GM21367 (cell line): ENCODE measurements around the gene LRRC45.

Experiments used
- ATAC-seq: cut with Tn5 transposase; IDR thresholded peaks from one replicate; pipeline ENCODE4 v1.9.1; 2021; ENCODE audit not compliant: unreplicated experiment

LRRC45 gene

DNA sequence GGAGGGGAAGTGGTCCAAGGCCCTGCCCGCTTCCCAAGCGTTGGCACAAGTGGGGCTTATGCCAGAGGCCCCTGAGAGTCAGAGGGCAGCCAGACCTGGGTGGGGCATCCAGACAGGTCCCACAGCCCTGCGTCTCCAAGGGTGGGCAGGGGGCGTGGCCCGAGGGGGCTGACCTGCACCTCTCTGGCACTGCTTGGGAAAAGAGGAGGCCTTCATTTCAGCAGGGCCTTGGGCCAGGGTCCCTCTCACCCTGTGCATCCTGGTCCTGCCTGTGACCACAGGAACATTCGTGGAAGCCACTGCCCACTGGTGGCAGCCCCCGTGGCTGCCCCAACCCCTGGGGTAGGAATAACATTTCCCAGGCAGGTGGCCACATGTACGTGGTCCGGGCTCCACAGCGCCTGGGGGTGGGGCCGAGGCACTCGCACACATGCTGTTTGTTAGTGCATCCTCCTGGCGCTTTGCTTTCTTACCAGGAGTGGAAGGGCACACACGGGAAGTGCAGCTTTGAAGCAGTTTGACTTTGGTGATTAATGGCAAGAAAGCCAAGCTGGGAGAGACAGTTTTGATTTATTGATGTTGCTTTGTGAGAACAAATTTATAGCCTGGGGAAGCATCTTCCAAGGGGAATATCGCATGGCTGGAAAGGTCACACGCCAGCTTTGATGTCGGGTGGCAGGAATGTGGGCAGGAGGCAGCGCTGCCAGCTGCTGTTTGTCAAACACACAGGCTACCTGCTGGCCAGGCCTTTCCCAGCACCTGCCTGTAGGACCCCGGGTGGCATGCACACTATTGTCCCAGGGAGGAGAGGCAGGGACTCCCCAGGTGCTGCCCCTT lies 4.7 kb upstream of the LRRC45 start:
- ATAC-seq, result no peak

DNA sequence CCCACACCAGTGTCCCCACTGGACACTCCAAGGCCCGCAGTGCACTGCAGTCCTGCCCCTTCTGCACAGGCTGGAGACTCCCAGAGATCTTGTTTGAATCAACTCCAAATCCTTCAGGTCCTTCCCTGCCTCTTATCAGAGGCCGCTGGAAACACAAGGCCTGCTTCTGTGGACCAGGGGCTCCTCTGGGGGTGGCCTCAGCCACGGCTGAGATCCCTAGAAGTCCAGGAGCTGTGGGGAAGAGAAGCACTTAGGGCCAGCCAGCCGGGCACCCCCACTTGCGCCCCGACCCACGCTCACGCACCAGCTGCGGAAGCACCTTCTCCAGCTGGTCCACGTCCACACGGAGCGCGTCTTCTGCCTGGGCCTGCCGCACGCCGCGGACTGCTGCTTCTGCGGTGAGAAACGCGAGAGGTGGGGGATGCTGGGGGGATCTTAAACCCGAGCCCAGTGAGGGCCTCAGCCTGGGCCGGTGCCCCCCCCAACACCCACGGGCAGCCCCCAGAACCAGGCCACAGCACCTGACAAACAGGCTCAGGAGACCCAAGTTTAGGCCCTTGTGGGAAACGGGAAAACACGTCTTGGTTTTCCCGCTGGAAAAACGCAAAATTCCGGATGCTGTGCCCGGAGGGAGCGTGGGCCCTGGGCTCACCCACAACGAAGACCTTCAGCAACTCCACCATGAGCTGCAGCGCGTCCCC lies 4.0 kb upstream of the LRRC45 start:
- no peak for ATAC-seq

DNA sequence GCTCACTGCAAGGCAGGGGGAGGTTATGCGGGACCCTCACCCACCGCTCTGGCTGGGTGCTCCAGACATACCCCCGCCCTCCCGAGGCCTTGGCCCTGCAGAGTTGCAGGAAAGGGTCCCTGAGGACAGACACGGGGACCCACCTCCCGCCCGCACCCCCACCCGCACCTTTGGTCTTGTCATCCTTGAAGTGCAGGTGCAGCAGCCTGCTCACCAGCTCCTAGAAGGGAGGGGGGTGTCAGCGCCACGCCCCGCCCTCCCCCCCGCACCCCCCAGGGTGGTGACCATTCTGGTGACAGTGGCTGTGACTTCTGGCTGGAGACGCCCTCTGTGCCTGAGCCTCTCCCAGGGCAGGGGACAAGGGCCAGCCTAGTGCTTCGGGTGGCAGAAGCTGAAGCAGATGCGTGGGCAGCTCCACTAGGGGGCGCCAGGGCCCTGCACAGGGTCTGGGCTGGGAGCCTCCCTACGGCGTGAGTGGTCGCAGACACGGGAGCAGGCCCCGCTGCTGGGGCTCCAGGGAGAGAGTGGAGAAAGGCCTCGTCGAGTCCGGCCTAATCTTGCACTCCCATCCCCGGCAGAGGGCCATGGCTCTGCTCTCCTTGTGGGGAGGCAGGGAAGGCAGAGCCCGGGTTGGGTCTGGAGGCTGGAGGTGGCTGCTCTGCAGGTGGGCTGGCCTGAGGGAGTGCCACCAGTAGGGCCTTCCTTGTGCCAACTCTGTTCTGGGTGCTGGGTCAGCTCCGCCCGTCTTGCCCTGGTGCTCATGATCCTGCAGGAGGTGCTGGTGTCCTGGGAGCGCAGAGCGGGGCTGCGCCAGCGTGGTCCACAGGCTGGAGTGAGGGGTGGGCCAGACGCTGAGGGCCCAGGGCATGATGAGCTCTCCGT lies 3.2 kb upstream of the LRRC45 start:
- no peak for ATAC-seq

DNA sequence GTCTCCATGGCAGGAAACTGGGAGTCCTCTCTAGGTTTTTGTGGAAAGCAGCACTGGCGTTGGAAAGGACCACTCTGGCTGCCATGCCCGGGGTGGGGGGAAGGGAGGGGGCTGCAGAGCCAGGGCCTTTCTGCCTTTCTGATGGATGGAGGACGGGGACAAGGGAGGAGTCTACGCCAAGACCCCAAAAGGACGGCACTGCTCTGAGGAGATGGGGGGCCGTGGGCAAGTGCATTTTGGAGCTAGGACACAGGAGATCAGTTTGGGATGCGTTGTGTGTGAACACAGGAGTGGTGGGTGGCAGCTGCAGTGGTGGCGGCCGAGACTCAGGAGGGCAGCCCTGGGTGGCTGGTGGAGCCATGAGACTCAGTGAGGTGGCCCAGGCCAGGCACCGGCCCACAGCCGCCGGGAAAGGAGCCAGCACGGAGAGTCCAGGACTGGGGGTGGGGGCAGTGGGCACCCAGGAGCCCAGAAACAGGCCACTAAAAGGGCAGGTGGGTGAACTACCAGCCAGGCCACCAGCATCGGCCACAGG lies 2.5 kb upstream of the LRRC45 start:
- ATAC-seq, result no peak

DNA sequence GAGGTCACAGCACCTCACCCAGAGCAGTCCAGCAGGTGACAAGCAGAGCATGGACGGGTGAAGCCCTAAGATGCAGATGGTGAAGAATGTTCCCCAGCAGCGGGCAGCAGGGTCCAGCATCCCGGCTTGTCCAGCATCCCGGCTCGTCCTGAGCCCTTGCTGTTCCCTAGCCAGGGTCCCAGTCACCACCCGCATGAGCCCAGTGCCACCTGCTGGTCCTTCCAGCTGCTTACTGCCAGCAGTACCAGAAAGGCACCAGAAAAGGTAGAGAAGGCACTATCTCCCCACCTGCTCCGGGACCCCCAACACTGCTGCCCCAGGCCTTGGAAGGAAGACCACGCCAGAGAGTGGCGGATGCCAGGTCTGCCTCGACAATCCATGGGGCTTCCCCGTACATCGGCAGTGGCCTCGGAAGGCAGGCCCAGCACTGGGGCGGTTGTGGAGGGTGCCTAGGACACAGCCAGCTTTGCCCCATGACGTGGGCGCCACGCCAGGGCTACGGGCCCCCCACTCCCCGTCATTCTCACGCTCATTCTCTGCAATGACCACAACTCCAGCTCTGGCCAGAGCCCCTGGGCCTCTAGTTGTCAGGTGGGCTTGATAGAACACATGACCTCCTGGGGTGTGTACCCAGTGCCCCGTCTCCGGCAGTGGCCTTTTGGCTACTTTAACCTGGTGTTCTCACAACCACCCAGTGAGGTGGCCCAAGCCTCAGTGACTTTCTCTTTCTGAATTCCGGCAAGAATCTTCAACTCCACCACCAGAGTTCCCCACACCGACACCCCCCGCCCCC lies 1.8 kb upstream of the LRRC45 start:
- no peak for ATAC-seq

DNA sequence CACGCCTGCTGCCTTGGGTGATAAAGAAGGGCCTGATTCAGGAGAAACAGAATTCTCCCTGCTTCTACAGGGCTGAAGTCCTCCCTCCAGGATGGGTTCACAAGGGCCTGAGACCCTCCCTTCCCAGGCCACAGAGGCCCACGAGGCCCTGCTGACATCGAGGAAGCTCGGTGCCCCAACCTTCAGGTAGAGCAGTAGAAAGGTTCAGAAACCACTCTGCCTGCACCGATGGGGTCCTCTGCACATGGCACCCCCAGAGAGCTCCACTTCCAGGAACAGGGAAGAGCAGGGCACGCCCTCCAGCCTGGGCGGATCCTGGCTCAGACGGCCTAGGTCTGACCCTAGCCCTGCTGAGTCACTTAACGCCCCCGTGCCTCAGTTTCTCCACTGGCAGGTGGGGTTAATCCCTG lies 1.2 kb upstream of the LRRC45 start:
- ATAC-seq, result no peak

DNA sequence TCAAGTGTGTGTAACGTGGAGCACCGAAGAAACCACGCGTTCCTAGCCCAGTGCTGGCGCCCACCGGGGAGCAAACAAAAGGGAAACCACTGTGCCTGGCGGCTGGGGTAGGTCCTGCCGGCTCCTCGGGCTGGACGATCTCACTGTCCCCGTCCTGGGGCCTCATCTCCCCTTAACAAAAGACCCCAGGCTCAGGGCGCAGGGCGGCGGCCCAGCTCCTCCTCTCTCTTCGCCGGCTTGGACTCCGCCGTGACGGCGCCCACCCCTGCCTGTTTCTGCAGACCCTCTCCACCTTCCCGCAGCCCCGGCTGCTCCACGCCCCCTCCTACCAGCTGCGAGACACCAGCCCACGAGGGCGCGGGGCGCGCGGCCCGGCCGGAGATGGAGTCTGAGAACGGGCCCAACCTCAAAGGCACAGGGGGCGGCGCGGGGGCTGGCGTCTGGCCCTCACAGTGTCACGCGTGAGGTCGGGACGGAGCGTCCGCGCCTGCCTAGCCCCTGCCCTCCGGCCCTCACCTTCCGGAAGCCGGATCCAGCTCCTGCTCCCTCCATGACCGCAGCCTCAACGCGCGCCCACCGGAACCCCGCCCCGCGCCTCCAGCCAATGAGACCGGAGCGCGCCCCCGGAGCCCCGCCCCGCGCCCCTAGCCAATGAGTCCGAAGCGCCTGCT lies 660 bp upstream of the LRRC45 start, which contains the start of gene CENPX:
Gene CENPX, minus strand, starts transcription at position 569 of the 671 bp plus-strand sequence. Its CDS starts 17 bp downstream, at position 552.
- no peak for ATAC-seq

DNA sequence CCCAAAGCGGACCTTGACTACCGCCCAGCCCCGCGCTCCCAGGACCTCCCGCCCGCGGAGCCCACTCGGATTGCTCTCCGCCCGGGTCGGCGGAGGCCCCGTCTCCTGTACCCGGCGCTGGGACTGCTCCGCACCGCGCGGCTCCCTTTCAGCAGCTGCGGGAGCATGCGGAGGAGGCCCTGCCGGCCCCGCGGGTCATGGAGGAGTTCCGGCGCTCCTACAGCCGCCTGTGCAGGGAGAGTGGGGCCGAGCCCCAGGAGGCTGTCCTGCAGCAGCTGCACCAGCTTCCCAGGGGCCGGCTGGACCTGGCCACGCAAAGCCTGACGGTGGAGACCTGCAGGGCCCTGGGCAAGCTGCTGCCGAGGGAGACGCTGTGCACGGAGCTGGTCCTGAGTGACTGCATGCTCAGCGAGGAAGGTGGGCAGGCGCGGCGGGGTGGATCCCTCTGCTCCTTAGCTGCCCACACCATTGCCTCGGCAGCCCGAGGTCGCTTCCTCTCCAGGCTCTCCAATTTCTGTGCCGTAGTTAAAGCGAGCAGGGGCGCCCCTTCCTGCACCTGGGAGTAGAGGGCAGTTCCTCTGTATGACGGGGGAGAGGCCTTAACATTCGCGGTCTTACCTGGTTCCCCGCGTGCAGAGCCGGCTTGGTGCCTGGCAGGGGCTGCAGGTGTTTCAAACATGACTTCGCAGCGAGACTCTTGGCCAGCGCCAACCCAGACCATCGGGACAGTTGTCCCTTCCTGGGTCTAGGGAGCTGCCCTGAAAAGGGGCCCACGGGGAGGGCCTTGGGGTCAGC lies 539 bp downstream of the LRRC45 start:
- peak; percentile 5 for ATAC-seq

DNA sequence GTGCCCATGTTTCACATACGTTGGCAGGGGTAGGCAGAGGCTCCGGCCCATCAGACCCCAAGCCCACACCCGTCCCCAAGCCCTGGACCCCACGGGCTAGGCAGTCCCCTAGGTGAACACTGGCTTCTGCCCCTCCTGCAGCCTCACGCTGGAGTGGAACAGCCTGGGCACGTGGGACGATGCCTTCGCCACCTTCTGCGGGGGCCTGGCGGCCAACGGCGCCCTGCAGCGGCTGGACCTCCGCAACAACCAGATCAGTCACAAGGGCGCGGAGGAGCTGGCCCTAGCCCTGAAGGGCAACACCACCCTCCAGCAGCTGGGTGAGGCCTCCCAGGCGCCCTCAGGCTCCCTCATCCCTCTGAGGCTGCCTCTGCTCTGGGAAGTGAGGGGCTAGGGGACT lies 1.8 kb downstream of the LRRC45 start:
- no peak for ATAC-seq

DNA sequence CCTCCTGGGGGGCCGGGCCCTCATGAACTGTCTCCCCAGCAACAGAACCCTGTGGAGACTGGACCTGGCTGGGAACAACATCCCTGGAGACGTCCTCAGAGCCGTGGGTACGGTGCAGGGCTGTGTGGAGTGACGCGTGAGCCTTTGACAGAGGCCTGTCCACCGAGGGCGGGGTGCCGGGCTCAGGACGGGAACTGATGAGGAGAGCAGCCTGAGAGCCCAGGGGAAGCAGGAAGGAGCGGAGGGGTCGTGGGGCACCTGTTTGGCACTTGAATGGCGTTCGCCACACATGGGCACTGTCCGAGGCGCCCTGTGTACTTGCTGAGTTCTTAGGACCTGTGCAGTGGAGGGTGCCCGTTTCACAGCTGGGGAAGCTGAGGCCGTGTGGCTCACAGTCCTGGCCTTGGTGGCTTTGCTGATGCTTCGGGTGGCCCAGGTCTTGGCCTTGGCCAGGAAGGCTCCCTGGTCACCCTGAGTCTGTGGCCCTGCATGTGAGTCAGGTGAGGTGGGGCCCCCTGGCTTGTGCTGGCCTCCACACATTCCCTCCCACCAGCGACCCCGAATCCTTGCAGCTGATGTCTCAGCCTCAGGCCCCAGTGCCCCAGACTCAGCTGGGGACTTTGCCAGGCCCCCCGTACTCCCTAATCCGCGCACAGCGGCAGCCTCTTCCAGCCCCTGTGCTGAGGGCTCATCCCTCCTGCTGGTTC lies 2.4 kb downstream of the LRRC45 start:
- ATAC-seq, result no peak

DNA sequence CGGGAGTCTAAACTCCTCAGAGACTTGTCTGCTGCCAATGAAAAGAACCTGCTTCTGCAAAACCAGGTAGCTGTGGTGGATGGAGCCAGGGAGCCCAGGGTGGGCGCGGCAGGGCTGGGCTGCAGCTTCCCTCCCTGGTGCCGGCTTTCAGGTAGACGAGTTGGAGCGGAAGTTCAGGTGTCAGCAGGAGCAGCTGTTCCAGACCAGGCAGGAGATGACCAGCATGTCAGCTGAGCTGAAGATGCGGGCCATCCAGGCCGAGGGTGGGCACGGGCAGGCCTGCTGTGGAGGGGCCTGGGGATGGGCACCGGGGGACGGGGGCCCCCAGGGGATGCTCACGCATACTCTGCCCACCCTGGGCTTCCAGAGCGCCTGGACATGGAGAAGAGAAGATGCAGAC lies 5.1 kb downstream of the LRRC45 start:
- ATAC-seq, result no peak

DNA sequence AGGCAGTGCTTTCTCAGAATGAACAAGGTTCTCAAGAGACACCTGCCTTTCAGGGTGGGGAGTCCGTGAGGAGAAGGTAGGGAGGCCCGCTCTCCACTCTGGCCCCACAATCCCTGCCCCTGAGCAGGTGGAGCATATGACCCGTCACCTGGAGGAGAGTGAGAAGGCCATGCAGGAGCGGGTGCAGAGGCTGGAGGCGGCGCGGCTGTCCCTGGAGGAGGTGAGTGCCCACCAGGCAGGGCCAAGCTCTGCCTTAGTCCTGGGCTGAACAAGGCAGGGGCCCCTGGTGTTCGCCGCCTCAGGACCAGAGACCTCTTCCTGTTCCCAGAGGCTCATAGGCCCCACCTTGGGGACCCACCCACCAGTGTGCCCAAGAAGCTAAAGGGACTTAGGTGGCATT lies 5.9 kb downstream of the LRRC45 start:
- ATAC-seq, result no peak

DNA sequence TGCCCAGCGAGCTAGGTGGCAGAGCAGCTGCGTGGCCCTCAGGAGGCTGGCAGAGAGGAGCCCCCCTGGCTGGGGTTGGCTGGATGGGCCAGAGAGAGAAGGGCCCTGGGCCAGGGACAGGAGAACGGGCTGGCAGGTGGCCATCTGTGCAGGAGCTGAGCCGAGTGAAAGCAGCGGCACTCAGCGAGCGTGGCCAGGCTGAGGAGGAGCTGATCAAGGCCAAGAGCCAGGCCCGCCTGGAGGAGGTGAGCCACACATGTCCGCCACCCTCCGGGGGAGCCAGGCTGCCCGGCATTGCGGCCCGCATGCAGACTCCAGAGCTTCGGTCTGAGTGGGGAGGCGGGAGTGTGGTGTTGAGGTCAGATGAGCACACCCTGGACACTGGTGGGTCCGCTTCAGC lies 6.3 kb downstream of the LRRC45 start:
- ATAC-seq, result no peak

DNA sequence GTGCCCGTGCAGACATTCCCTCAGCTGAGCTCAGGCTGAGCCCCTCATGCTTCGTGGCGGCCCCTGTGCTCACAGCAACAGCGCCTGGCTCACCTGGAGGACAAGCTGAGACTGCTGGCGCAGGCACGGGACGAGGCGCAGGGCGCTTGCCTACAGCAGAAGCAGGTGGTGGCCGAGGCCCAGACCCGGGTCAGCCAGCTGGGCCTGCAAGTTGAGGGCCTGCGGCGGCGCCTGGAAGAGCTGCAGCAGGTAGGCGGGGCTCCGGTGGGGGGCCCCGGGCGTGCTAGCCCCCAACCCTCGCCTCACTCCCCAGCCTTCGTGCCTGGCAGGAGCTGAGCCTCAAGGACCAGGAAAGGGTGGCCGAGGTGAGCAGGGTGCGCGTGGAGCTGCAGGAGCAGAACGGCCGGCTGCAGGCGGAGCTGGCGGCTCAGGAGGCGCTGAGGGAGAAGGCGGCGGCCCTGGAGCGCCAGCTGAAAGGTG lies 6.9 kb downstream of the LRRC45 start:
- no peak for ATAC-seq

DNA sequence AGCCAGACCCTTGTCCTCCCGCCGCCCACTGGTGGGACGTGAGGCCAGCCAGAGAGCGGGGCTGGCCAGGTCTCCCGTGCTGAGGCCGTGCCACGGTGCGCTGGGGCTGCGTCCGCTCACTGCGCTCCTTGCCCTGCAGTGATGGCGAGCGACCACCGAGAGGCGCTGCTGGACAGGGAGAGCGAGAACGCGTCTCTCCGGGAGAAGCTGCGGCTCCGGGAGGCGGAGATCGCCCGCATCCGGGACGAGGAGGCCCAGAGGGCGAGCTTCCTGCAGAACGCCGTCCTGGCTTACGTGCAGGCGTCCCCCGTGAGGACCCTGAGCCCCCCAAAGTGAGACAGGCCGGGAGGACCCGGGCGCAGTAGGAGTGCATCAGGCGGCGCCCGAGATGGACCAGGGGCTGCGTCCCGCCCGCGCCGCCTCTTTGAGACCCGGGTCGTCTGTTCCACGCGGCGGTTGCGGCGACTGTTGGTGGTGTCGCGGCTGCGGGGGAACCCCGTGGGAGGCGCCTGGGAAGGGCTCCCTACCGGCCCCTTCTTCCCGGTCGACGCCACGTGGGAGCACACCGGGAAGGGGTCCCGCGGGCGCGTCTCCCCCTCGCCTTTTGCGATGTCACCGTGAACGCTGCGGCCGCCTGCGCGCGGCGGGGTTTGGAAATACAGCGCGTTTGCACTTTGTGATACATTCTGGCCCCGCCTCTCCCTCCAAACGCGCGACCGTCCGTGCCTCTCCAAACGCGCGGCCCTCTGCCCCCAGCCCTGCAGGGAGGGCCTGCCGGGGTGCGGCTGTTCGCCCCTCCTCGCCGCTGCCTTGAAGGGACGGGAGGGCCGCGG lies 7.6 kb downstream of the LRRC45 start:
- no peak for ATAC-seq

DNA sequence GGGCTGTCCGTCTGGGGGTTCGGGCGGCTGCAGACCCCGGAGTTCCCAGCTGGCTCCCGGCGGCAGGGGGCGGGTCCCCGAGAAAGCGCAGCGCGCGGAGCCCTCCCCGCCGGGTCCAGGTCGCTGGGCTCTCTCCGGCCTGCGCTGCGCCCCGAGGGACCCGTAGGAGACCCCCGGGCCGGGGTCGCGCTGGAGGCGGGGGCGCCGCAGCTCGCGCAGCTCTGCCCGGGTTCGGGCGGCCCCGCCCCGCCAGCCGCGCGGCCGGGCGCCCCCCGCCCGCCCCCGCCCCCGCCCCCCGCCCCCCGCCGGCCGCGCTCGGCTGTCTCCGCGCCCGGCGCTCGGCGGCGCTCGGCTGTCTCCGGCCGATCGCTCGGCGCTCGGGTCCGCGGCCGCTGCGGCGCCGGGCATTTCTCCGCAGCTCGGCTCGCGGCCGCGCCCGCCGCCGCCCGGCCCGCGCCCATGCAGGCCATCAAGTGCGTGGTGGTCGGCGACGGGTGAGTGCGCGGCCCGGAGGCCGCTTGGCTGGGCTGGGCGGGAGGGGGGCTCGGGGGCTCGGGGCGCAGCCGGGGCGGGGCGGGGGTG lies 8.3 kb downstream of the LRRC45 start, which contains the start of gene RAC3:
Gene RAC3, plus strand, starts transcription at position 376 of the 582 bp plus-strand sequence. Its CDS starts 84 bp downstream, at position 460.
- ATAC-seq, result no peak
